Ovary (tissue), 3 donors: Measurements from ENCODE around the gene TANC1.

ENCODE experiments used
- POLR2A ChIP-seq: fragments of 450-650 bp; IDR thresholded peaks from one replicate; pipeline ENCODE4 v1.6.1; 2017; ENCODE audit warnings: antibody characterized with exemption, mild to moderate bottlenecking, moderate library complexity
- TF ChIP-seq, protein P1 (sequence below), 3 donors: fragments of 450-650 bp in 2 of 3; fragments of 200-600 bp in 1 of 3; IDR thresholded peaks; one replicate each; pipeline versions ENCODE4 v1.5.1 to v1.8.0; 2016 to 2022; ENCODE audit warnings: antibody characterized with exemption in 3 of 3, mild to moderate bottlenecking in 1 of 3
- donor health status: DM: no; HTN: no; CAD: no.

DNA sequence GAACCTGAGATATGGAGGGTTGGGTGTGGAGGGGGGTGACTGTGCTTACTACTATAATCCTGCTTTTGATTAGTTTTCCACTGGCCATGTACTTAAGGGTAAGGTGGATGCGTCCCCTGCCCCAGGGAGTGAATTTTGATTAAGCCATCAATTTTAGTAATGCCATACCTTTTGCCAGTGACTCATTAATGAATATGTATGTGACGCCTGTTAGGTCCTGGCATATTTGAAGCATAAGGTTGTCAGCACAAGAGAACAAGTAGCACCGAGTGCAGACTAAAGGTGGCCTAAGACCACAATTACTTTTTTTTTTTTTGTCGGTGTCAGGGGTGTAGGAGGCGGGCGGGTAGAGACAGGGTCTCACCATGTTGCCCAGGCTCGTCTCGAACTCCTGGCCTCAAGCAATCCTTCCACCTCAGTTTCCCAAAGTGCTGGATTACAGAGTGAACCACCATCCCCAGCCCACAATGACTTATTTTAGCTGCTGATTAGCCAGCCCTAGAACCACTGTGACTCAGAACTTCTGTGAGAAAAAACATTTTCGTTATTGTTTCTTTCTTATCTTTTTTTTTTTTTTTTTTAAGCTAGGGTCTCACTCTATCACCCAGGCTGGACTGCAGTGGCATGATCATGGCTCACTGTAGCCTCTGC is 7.0 kb downstream of the TANC1 start:
- TF ChIP-seq, protein P1, sequence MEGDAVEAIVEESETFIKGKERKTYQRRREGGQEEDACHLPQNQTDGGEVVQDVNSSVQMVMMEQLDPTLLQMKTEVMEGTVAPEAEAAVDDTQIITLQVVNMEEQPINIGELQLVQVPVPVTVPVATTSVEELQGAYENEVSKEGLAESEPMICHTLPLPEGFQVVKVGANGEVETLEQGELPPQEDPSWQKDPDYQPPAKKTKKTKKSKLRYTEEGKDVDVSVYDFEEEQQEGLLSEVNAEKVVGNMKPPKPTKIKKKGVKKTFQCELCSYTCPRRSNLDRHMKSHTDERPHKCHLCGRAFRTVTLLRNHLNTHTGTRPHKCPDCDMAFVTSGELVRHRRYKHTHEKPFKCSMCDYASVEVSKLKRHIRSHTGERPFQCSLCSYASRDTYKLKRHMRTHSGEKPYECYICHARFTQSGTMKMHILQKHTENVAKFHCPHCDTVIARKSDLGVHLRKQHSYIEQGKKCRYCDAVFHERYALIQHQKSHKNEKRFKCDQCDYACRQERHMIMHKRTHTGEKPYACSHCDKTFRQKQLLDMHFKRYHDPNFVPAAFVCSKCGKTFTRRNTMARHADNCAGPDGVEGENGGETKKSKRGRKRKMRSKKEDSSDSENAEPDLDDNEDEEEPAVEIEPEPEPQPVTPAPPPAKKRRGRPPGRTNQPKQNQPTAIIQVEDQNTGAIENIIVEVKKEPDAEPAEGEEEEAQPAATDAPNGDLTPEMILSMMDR (IDR thresholded peaks at IDR 0.05), result no peak
- TF ChIP-seq POLR2A, result no peak
